Uterus (tissue), 2 donors: ENCODE measurements around the gene KARS1.

Experiments
- POLR2A ChIP-seq, 2 donors: fragments of 450-650 bp; IDR thresholded peaks; one replicate each; pipeline ENCODE4 v1.6.1; 2016; ENCODE audit warnings: antibody characterized with exemption in 2 of 2, mild to moderate bottlenecking in 1 of 2, moderate library complexity in 1 of 2
- TF ChIP-seq, protein P1 (sequence below), 4 experiments: fragments of 200-600 bp in 2 of 4; fragments of 450-650 bp in 2 of 4; sonication (generic) in 2 of 4; IDR thresholded peaks; one replicate each; pipeline ENCODE4 v1.5.1; 2016 to 2019; ENCODE audit warnings: antibody characterized with exemption in 4 of 4, mild to moderate bottlenecking in 2 of 4, moderate library complexity in 1 of 4

DNA sequence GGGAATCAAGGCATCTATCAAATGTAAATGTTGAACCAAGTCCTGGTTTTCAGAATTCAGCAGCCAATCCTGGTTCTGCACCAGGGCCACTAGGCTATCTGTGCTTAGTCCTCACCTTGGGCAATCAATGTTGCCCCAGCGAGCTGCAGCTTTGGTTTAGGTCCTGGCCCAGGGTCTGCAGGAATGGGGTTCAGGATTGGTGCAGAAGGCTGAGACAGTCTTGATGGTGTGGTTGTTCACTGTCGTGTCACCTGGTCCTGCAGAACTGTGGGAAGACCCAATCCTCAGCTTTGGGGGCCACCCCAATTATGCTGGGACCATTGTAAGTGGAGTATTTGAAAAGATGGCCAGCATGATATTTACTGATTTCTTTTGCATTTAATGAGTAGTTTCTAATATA is 10.7 kb upstream of the KARS1 start:
- TF ChIP-seq, protein P1, sequence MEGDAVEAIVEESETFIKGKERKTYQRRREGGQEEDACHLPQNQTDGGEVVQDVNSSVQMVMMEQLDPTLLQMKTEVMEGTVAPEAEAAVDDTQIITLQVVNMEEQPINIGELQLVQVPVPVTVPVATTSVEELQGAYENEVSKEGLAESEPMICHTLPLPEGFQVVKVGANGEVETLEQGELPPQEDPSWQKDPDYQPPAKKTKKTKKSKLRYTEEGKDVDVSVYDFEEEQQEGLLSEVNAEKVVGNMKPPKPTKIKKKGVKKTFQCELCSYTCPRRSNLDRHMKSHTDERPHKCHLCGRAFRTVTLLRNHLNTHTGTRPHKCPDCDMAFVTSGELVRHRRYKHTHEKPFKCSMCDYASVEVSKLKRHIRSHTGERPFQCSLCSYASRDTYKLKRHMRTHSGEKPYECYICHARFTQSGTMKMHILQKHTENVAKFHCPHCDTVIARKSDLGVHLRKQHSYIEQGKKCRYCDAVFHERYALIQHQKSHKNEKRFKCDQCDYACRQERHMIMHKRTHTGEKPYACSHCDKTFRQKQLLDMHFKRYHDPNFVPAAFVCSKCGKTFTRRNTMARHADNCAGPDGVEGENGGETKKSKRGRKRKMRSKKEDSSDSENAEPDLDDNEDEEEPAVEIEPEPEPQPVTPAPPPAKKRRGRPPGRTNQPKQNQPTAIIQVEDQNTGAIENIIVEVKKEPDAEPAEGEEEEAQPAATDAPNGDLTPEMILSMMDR (IDR thresholded peaks at IDR 0.05) = no peak
- no peak for TF ChIP-seq POLR2A (IDR thresholded peaks at IDR 0.05)
